Adrenal gland (tissue), 12 donors: Measurements from ENCODE around the gene CPA2. TPM values are rescaled to one million over a fixed set of nuclear protein-coding genes. Genes with fewer than 3 reads are reported as not detected.

Experiments
- DNase-seq, 7 donors: peaks; one replicate each; pipeline ENCODE4 v3.0.0-alpha.2; 2019 to 2020
- H3K27ac ChIP-seq, 5 donors: fragments of 200-600 bp; sonication (generic) in 4 of 5; 1 replicate in 3 of 5; 2 replicates in 2 of 5; pipeline versions ENCODE4 v1.5.1 to v1.8.0; 2016 to 2020; ENCODE audit warnings: mild to moderate bottlenecking in 1 of 5
- H3K27me3 ChIP-seq: fragments of 200-600 bp; 2 replicates; pipeline ENCODE4 v1.8.0; 2021
- H3K36me3 ChIP-seq, 2 donors: fragments of 200-600 bp; replicated peaks in 1 of 2; 1 replicate in 1 of 2; 2 replicates in 1 of 2; pipeline versions ENCODE4 v1.5.1 to v1.8.0; 2018 to 2022
- H3K4me1 ChIP-seq, 2 donors: fragments of 200-600 bp; replicated peaks in 1 of 2; 1 replicate in 1 of 2; 2 replicates in 1 of 2; pipeline versions ENCODE4 v1.5.1 to v1.8.0; 2018 to 2021
- H3K4me3 ChIP-seq, 4 donors: fragments of 200-600 bp; sonication (generic) in 3 of 4; one replicate each; pipeline ENCODE4 v1.5.1; 2016 to 2018
- H3K9me3 ChIP-seq, 3 donors: fragments of 200-600 bp; sonication (generic) in 1 of 3; replicated peaks in 1 of 3; 1 replicate in 2 of 3; 2 replicates in 1 of 3; pipeline versions ENCODE4 v1.5.1 to v1.8.0; 2016 to 2021
- POLR2A ChIP-seq, 2 donors: fragments of 450-650 bp; IDR thresholded peaks; one replicate each; pipeline ENCODE4 v1.6.1; 2017; ENCODE audit warnings: antibody characterized with exemption in 2 of 2, mild to moderate bottlenecking in 2 of 2, moderate library complexity in 1 of 2
- WGBS, 4 donors: extraction: QIAGEN DNeasy Blood & Tissue Kit in 2 of 4; methylation state at CpG; one replicate each; pipeline versions ENCODE4 v1.1.5 to v1.1.7; 2013 to 2017; 5-methylcytosine and 5-hydroxymethylcytosine counted together
- intact Hi-C, 2 donors: fragments of 100-400 bp; cut with DNase I; formaldehyde crosslinking; loops; one replicate each; pipeline versions ENCODE4 v1.14.1 to v1.15.0; 2022 to 2023
- polyA plus RNA-seq, 3 donors: library from polyadenylated mRNA; stranded (reverse); fragments of 200-250 nt in 2 of 3; fragments of 350-450 nt in 1 of 3; fragmentation: Illumina TruSeq in 1 of 3; extraction: RNeasy Lipid Tissue Mini Kit (QIAGEN cat#74804) in 1 of 3; gene quantifications; one replicate each; pipeline ENCODE4 v1.2.3, GENCODE V29; 2013 to 2014
- total RNA-seq, 9 donors: library from RNA; depleted of rRNA in 4 of 9; stranded (reverse); fragments of >200 nt in 4 of 9; fragments of 120-200 nt in 1 of 9; fragmentation: NEBNext Ultra II Directional in 1 of 9; extraction: Animal tissue kit (Norgen Biotek cat#: 25700) in 1 of 9; gene quantifications; one replicate each; pipeline versions ENCODE4 v1.1.0 to v1.2.4, GENCODE V29; 2013 to 2023
- TF ChIP-seq, protein P1 (sequence below), 6 experiments: fragments of 450-650 bp in 4 of 6; fragments of 200-600 bp in 2 of 6; sonication (generic) in 1 of 6; IDR thresholded peaks; 1 replicate in 5 of 6; 2 replicates in 1 of 6; pipeline versions ENCODE4 v1.5.1 to v1.8.0; 2016 to 2021; ENCODE audit warnings: antibody characterized with exemption in 6 of 6, mild to moderate bottlenecking in 2 of 6, moderate library complexity in 1 of 6
- donor health status: healthy with polysubstance abuse.
- donor health status: Bipolar disorder and iron deficiency.
- donor health status: DM: yes; HTN: yes; CAD: no.
- donor health status: DM: no; HTN: no; CAD: no.
- donor health status: DM: no; HTN: no; CAD: no.
- donor health status: DM: yes; HTN: yes; CAD: no.

The CPA2 gene
- total and polyA plus RNA-seq, 12 donors, result 0.15 to 2.3 (median 0.75) TPM; not detected in 4

DNA sequence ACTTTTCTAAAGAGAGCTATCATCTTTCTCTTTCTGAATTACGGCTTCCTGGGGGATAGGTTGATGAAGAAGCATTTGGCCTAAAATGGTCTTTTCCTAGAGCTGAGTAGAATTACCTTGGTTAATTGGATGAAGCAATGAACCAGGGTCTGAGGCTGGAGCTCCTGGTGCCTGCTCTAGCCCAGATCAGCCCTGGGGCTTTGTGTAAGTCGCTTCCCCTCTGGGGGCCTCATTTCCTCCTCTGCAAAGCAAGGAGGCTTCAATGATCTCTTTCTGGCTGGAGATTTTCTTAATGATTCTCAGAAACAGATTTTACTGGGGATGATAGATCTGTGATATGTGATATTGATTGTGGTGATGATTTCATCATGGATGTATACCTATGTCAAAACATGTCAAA, 3.5 kb upstream of the CPA2 start:
- H3K27ac ChIP-seq, result no peak overlapping the region
- no peaks in the 10 kb centered on the region for H3K4me1 ChIP-seq
- intact Hi-C loops, result no loop called here
- no peaks in the 10 kb centered on the region for H3K9me3 ChIP-seq
- no peak for DNase-seq
- TF ChIP-seq, protein P1, sequence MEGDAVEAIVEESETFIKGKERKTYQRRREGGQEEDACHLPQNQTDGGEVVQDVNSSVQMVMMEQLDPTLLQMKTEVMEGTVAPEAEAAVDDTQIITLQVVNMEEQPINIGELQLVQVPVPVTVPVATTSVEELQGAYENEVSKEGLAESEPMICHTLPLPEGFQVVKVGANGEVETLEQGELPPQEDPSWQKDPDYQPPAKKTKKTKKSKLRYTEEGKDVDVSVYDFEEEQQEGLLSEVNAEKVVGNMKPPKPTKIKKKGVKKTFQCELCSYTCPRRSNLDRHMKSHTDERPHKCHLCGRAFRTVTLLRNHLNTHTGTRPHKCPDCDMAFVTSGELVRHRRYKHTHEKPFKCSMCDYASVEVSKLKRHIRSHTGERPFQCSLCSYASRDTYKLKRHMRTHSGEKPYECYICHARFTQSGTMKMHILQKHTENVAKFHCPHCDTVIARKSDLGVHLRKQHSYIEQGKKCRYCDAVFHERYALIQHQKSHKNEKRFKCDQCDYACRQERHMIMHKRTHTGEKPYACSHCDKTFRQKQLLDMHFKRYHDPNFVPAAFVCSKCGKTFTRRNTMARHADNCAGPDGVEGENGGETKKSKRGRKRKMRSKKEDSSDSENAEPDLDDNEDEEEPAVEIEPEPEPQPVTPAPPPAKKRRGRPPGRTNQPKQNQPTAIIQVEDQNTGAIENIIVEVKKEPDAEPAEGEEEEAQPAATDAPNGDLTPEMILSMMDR (IDR thresholded peaks at IDR 0.05), result no peak
- no peak for TF ChIP-seq POLR2A (IDR thresholded peaks at IDR 0.05)
- no peaks in the 10 kb centered on the region for H3K36me3 ChIP-seq
- WGBS, 4 donors, result 60 to 83% (median 69%) methylated on average over 2 of the region's 2 CpGs
- H3K4me3 ChIP-seq, result no peak overlapping the region
- no peaks in the 10 kb centered on the region for H3K27me3 ChIP-seq

DNA sequence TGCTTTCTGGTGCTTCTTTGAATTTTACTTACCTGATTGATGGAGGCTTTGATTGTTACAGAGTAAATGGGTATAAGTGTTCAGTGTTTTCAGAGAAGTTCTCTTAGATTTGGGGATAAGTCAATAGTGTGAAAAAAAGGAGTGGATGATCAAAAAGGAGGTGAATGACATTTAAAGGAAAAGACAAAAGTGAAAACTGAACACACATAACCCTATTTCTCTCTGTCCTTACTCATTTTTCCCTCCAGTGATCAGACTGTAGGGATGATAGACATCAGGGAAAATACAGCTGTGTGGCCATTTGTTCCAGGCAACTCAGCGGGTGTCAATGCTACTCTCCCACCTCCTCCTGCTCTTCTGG, 278 bp downstream of the CPA2 start:
- H3K9me3 ChIP-seq, result no peaks in the 10 kb centered on the region
- H3K36me3 ChIP-seq, result no peaks in the 10 kb centered on the region
- H3K4me3 ChIP-seq, result no peak overlapping the region
- no peak for DNase-seq
- WGBS, 4 donors, result 82 to 100% (median 95%) methylated on average over 1 of the region's 1 CpG
- no peaks in the 10 kb centered on the region for H3K4me1 ChIP-seq
- H3K27me3 ChIP-seq, result no peaks in the 10 kb centered on the region
- H3K27ac ChIP-seq, result no peak overlapping the region
- intact Hi-C loops, result no loop called here
- TF ChIP-seq, protein P1 (IDR thresholded peaks at IDR 0.05), result no peak
- no peak for TF ChIP-seq POLR2A (IDR thresholded peaks at IDR 0.05)

DNA sequence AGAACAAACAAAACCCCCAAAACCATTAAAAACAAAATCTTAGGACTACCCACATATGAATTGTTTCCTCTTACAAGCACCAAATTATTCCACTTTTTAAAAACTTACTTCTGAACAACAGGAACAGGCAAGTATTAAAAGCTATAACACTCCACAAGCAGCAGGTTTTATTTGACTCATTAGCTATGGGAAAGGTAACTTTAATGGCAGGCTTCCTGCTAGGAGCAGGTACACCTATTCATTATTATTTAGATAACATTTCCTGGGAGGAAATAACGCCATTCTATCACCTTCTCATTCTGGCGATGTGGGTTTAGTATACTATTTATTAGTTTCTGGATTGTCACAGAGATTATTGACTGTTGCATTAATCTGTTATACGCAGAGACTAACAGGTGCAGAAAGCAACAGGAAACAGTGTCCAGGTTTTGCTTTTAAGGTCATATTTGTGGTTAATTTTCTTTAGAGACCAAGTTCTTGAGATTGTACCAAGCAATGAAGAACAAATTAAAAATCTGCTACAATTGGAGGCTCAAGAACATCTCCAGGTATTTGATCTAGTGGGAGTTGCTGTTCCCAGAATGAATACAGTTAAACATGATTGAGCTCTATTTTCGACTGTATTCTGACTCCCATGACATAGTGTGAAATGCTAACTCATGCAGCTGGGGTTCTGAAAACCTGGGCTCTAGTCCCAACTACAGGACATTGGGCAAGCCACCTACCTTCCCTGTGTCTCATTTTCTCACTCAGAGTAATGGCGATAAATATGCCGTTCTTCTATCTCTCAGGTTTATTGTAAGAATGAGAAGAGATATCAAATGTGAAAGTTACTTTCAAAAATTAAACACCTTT, 2.0 kb downstream of the CPA2 start:
- intact Hi-C loops, result no loop called here
- WGBS, 4 donors, result 81 to 89% (median 86%) methylated on average over 6 of the region's 6 CpGs
- no peaks in the 10 kb centered on the region for H3K9me3 ChIP-seq

DNA sequence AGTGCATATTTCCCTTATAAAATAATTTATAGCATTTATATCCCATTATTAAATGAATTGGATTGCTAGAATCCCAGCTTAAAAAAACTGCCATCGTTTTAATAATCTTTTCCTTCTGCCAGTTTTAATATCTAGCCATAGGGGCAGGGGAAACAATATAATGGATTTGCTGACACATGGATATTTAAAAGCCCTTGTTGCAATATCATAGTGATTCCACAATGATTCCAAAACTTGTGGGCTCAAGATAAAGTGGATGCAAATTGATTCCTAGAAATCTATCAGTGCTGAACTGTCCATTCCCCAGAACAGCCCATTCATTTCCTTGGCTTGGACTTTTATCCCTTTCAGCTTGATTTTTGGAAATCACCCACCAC, 2.6 kb downstream of the CPA2 start:
- WGBS, 4 donors, result 74 to 94% (median 85%) methylated on average over 1 of the region's 1 CpG
- H3K9me3 ChIP-seq, result no peaks in the 10 kb centered on the region
- no peaks in the 10 kb centered on the region for H3K27me3 ChIP-seq
- no peak overlapping the region for H3K27ac ChIP-seq
- H3K4me1 ChIP-seq, result peaks cover 0 to 4% of the 10 kb centered on the region in 2 donors
- no peak for TF ChIP-seq POLR2A (IDR thresholded peaks at IDR 0.05)
- TF ChIP-seq, protein P1 (IDR thresholded peaks at IDR 0.05), result no peak
- no peak overlapping the region for H3K4me3 ChIP-seq
- no peak for DNase-seq
- intact Hi-C loops, result no loop called here
- no peaks in the 10 kb centered on the region for H3K36me3 ChIP-seq

More for the DNA sequence above, 2.0 kb downstream of the CPA2 start:
- Histone ChIP-seq H3K27me3 (no peaks in the 10 kb centered on the region), H3K27ac (no peak overlapping the region), H3K36me3 (no peaks in the 10 kb centered on the region), H3K4me3 (no peak overlapping the region), H3K4me1 (peaks cover 0 to 4% of the 10 kb centered on the region in 2 donors)
- TF ChIP-seq POLR2A (IDR thresholded peaks at IDR 0.05), result no peak
- TF ChIP-seq, protein P1 (IDR thresholded peaks at IDR 0.05), result no peak
- no peak for DNase-seq
